Astrocyte (in vitro differentiated cells and primary cell): ENCODE data around the gene FBXO4. TPM values are rescaled to one million over a fixed set of nuclear protein-coding genes. Genes with fewer than 3 reads are reported as not detected.
A peak's percentile ranks its signal among the peaks of the same experiment; 100 is the strongest.

Experiments
- DNase-seq: peaks from one replicate; pipeline ENCODE4 v3.0.0-alpha.2; 2010; ENCODE audit warnings: low read depth
- FAIRE-seq: peaks from 2 replicates; lab custom pipeline; 2011; peaks lifted over from hg19 to GRCh38; lab: Jason Lieb, UNC
- H2AFZ ChIP-seq: 2 replicates; pipeline ENCODE4 v1.6.0; 2012; ENCODE audit warnings: low read depth, low read length, inconsistent platforms
- H3K27ac ChIP-seq: 2 replicates; pipeline ENCODE4 v1.5.1; 2011; ENCODE audit warnings: low read depth, low read length, inconsistent platforms
- H3K27me3 ChIP-seq: 2 replicates; pipeline ENCODE4 v1.6.0; 2011; ENCODE audit warnings: low read length, inconsistent platforms; ENCODE audit not compliant: insufficient read depth
- H3K36me3 ChIP-seq: 2 replicates; pipeline ENCODE4 v1.5.1; 2011; ENCODE audit warnings: low read length, inconsistent platforms; ENCODE audit not compliant: insufficient read depth
- H3K4me1 ChIP-seq: 2 replicates; pipeline ENCODE4 v1.5.1; 2011; ENCODE audit warnings: low read length, inconsistent platforms; ENCODE audit not compliant: insufficient read depth
- H3K4me2 ChIP-seq: 2 replicates; pipeline ENCODE4 v1.6.0; 2012; ENCODE audit warnings: low read length, inconsistent platforms
- H3K4me3 ChIP-seq: 2 replicates; pipeline ENCODE4 v1.5.1; 2011; ENCODE audit warnings: low read depth, mild to moderate bottlenecking, low read length, inconsistent platforms; ENCODE audit not compliant: insufficient read depth
- H3K79me2 ChIP-seq: 2 replicates; pipeline ENCODE4 v1.6.0; 2012; ENCODE audit warnings: mild to moderate bottlenecking, low read length, inconsistent platforms; ENCODE audit not compliant: insufficient read depth
- H3K9ac ChIP-seq: 2 replicates; pipeline ENCODE4 v1.6.0; 2012; ENCODE audit warnings: mild to moderate bottlenecking, low read length, inconsistent platforms
- H3K9me3 ChIP-seq: 2 replicates; pipeline ENCODE4 v1.5.1; 2012; ENCODE audit warnings: low read depth, mild to moderate bottlenecking, low read length, inconsistent platforms; ENCODE audit not compliant: insufficient read depth
- H4K20me1 ChIP-seq: 2 replicates; pipeline ENCODE4 v1.6.0; 2012; ENCODE audit warnings: low read length, inconsistent platforms; ENCODE audit not compliant: insufficient read depth
- H3K27ac Mint-ChIP-seq: one replicate; pipeline ENCODE4 v1.8.0; 2021; ENCODE audit warnings: mild to moderate bottlenecking, mixed read lengths; ENCODE audit not compliant: unreplicated experiment
- H3K27me3 Mint-ChIP-seq: one replicate; pipeline ENCODE4 v1.8.0; 2021; ENCODE audit warnings: low read depth, mixed read lengths; ENCODE audit not compliant: unreplicated experiment
- H3K36me3 Mint-ChIP-seq: one replicate; pipeline ENCODE4 v1.8.0; 2021; ENCODE audit warnings: low read depth, mixed read lengths; ENCODE audit not compliant: unreplicated experiment
- H3K4me1 Mint-ChIP-seq: one replicate; pipeline ENCODE4 v1.8.0; 2021; ENCODE audit warnings: low read depth, mixed read lengths; ENCODE audit not compliant: unreplicated experiment
- H3K4me3 Mint-ChIP-seq: one replicate; pipeline ENCODE4 v1.8.0; 2021; ENCODE audit warnings: mild to moderate bottlenecking, moderate library complexity, mixed read lengths; ENCODE audit not compliant: unreplicated experiment
- H3K9me3 Mint-ChIP-seq: one replicate; pipeline ENCODE4 v1.8.0; 2021; ENCODE audit warnings: mild to moderate bottlenecking, mixed read lengths; ENCODE audit not compliant: unreplicated experiment
- EZH2 ChIP-seq: IDR thresholded peaks from 2 replicates; pipeline ENCODE4 v1.6.1; 2012; ENCODE audit warnings: mild to moderate bottlenecking, low read length, inconsistent platforms; ENCODE audit not compliant: insufficient read depth
- total RNA-seq: library from RNA; stranded (reverse); gene quantifications from 2 replicates; pipeline ENCODE4 v1.2.1, GENCODE V29; 2021
- TF ChIP-seq, protein P1 (sequence below): IDR thresholded peaks from 2 replicates; pipeline ENCODE4 v1.5.1; 2011; ENCODE audit warnings: low read depth, mild to moderate bottlenecking, inconsistent platforms, low read length, moderate library complexity; ENCODE audit not compliant: insufficient read depth

The FBXO4 gene
- total RNA-seq, 1 donor from 2014 or later = 2.0 TPM

DNA sequence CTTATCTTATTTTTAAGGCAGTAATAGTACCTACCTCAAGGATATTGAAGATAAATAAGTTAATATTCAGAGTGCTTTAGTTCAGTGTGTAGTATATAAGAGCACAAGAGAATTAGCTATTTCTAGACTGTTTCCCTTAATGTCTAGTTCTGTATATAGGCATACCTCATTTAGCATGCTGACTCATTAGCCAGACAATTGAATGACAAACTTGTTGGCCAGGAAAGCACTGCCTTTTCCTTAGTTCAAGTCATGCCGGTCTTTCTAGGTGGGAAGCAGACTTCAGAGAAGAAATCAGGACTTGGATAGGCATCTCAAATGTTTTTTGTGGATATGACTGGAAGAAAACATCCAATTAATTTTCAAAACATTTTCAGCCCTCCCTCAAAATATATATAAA is 3.2 kb upstream of the FBXO4 start:
- Mint-ChIP-seq H3K4me1 (peaks cover 13% of the 10 kb centered on the region), H3K4me3 (no peak overlapping the region), H3K27me3 (no peaks in the 10 kb centered on the region), H3K9me3 (no peaks in the 10 kb centered on the region), H3K36me3 (peaks cover 2% of the 10 kb centered on the region), H3K27ac (peak overlapping the region; percentile 92)
- TF ChIP-seq EZH2 = no peak
- TF ChIP-seq, protein P1, sequence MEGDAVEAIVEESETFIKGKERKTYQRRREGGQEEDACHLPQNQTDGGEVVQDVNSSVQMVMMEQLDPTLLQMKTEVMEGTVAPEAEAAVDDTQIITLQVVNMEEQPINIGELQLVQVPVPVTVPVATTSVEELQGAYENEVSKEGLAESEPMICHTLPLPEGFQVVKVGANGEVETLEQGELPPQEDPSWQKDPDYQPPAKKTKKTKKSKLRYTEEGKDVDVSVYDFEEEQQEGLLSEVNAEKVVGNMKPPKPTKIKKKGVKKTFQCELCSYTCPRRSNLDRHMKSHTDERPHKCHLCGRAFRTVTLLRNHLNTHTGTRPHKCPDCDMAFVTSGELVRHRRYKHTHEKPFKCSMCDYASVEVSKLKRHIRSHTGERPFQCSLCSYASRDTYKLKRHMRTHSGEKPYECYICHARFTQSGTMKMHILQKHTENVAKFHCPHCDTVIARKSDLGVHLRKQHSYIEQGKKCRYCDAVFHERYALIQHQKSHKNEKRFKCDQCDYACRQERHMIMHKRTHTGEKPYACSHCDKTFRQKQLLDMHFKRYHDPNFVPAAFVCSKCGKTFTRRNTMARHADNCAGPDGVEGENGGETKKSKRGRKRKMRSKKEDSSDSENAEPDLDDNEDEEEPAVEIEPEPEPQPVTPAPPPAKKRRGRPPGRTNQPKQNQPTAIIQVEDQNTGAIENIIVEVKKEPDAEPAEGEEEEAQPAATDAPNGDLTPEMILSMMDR = no peak
- no peaks in the 10 kb centered on the region for H3K27me3 ChIP-seq
- no peaks in the 10 kb centered on the region for H4K20me1 ChIP-seq
- peak overlapping the region; percentile 15 for H3K27ac ChIP-seq
- H3K4me1 ChIP-seq = peaks cover 14% of the 10 kb centered on the region
- H2AFZ ChIP-seq = no peak overlapping the region
- peak; percentile 61 for DNase-seq
- no peaks in the 10 kb centered on the region for H3K79me2 ChIP-seq
- FAIRE-seq = no peak
- peaks cover 22% of the 10 kb centered on the region for H3K36me3 ChIP-seq
- H3K9me3 ChIP-seq = no peaks in the 10 kb centered on the region
- H3K4me3 ChIP-seq = no peak overlapping the region
- no peak overlapping the region for H3K9ac ChIP-seq
- H3K4me2 ChIP-seq = no peak overlapping the region

DNA sequence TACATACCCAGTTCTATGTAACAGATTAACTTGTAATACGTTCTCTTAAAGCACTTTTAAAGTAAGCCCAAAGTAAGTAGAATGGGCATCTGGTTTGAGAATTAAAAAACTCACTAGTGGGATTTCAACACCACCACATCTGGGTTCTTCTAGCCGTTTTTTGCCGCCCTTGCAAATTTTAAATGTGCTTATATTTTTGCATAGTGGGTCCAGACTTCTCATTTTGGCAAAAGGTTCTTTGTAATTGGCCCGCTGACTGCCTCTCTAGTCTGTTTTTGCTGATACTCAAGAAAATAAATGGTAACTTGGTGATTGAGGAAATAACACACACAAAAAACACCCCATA is 582 bp upstream of the FBXO4 start:
- peak overlapping the region; percentile 90 for H3K27ac ChIP-seq
- DNase-seq (no peak), FAIRE-seq (no peak)
- H3K27me3 ChIP-seq = no peaks in the 10 kb centered on the region
- H3K4me3 Mint-ChIP-seq = peak overlapping the region; percentile 84
- H3K36me3 Mint-ChIP-seq = no peaks in the 10 kb centered on the region
- H3K27me3 Mint-ChIP-seq = no peaks in the 10 kb centered on the region
- no peaks in the 10 kb centered on the region for H3K9me3 Mint-ChIP-seq
- no peaks in the 10 kb centered on the region for H3K9me3 ChIP-seq
- H3K27ac Mint-ChIP-seq = no peak overlapping the region
- peaks cover 14% of the 10 kb centered on the region for H3K4me1 ChIP-seq
- H3K4me1 Mint-ChIP-seq = peaks cover 13% of the 10 kb centered on the region
- peak overlapping the region; percentile 77 for H3K4me3 ChIP-seq
- no peaks in the 10 kb centered on the region for H3K79me2 ChIP-seq
- TF ChIP-seq, protein P1 = no peak
- TF ChIP-seq EZH2 = no peak
- H2AFZ ChIP-seq = peak overlapping the region; percentile 90
- peaks cover 8% of the 10 kb centered on the region for H3K36me3 ChIP-seq
- no peaks in the 10 kb centered on the region for H4K20me1 ChIP-seq
- H3K9ac ChIP-seq = peak overlapping the region; percentile 91
- peak overlapping the region; percentile 96 for H3K4me2 ChIP-seq

DNA sequence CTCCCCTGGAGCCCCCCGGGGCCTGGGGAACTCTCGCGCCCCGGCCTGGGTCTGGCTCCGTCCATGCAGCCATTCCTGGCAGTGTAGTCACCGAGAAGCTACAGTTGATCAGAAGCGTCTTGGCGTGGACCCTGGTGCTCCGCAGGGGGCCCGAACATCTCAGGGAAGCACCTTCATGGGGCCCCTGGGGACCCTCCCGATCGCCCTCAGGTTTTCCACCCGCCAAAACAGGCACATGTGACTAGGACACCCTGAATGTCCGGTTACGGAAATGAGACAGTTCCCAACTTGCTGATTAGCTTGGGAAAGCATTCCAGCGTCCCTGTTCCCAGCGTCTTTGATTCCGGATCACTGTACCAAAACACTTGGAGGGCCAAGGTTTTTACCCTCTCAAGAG is 472 bp downstream of the FBXO4 start:
- Mint-ChIP-seq H3K27ac (peak overlapping the region; percentile 72), H3K36me3 (no peaks in the 10 kb centered on the region), H3K27me3 (no peaks in the 10 kb centered on the region), H3K4me3 (peak overlapping the region; percentile 84), H3K9me3 (no peaks in the 10 kb centered on the region), H3K4me1 (peaks cover 12% of the 10 kb centered on the region)
- H3K4me1 ChIP-seq = peaks cover 14% of the 10 kb centered on the region
- no peak for FAIRE-seq
- H3K27ac ChIP-seq = peak overlapping the region; percentile 90
- H3K79me2 ChIP-seq = no peaks in the 10 kb centered on the region
- H4K20me1 ChIP-seq = no peaks in the 10 kb centered on the region
- H3K27me3 ChIP-seq = no peaks in the 10 kb centered on the region
- peak overlapping the region; percentile 96 for H3K4me2 ChIP-seq
- H3K4me3 ChIP-seq = peak overlapping the region; percentile 77
- H3K9ac ChIP-seq = peak overlapping the region; percentile 91
- peak; percentile 37 for DNase-seq
- no peak for TF ChIP-seq EZH2
- TF ChIP-seq, protein P1 = no peak
- peak overlapping the region; percentile 90 for H2AFZ ChIP-seq
- no peaks in the 10 kb centered on the region for H3K36me3 ChIP-seq
- H3K9me3 ChIP-seq = no peaks in the 10 kb centered on the region
